Activated CD4-positive, CD25-positive, alpha-beta regulatory T cell treated with anti-CD3 and anti-CD28 coated beads, Interleukin-2, amount 50 U/mL, for 16 hours (primary cell): ENCODE results near the gene ABLIM1.

Experiments
- DNase-seq: peaks from one replicate; pipeline ENCODE4 v3.0.0-alpha.2; 2020; ENCODE audit warnings: low read depth, low spot score

ABLIM1 gene

GRCh38 chr10:114458216-114458920 lies 199.7 kb downstream of the ABLIM1 start:
- DNase-seq, result no peak

- DNase-seq, result no peak
Observed at GRCh38 chr10:114453576-114453975, 204.5 kb downstream of the ABLIM1 start.

- no peak for DNase-seq
Observed at GRCh38 chr10:114448897-114449296, 209.2 kb downstream of the ABLIM1 start.

- DNase-seq, result no peak
Observed at GRCh38 chr10:114445332-114445731, 212.7 kb downstream of the ABLIM1 start.

- no peak for DNase-seq
Observed at GRCh38 chr10:114444819-114445218, 213.3 kb downstream of the ABLIM1 start.

GRCh38 chr10:114442091-114442630 lies 215.9 kb downstream of the ABLIM1 start:
- DNase-seq, result no peak

GRCh38 chr10:114441107-114441506 lies 217.0 kb downstream of the ABLIM1 start:
- DNase-seq, result no peak

GRCh38 chr10:114437473-114438292 lies 220.4 kb downstream of the ABLIM1 start:
- no peak for DNase-seq

- DNase-seq, result no peak
Observed at GRCh38 chr10:114436941-114437340, 221.1 kb downstream of the ABLIM1 start.

- no peak for DNase-seq
Observed at GRCh38 chr10:114432566-114433093, 225.4 kb downstream of the ABLIM1 start.

- DNase-seq, result no peak
Observed at GRCh38 chr10:114431414-114432135, 226.5 kb downstream of the ABLIM1 start.

- DNase-seq, result no peak
Observed at GRCh38 chr10:114430688-114431413, 227.2 kb downstream of the ABLIM1 start.

GRCh38 chr10:114429581-114430335 lies 228.3 kb downstream of the ABLIM1 start:
- DNase-seq, result no peak

GRCh38 chr10:114427124-114427852 lies 230.8 kb downstream of the ABLIM1 start:
- DNase-seq, result no peak

- no peak for DNase-seq
Observed at GRCh38 chr10:114426476-114426875, 231.6 kb downstream of the ABLIM1 start.

- DNase-seq, result no peak
Observed at GRCh38 chr10:114420811-114421485, 237.1 kb downstream of the ABLIM1 start.

- DNase-seq, result no peak
Observed at GRCh38 chr10:114418109-114418508, 240.0 kb downstream of the ABLIM1 start.

- DNase-seq, result no peak
Observed at GRCh38 chr10:114412907-114413797, 244.9 kb downstream of the ABLIM1 start.
